ENCODE data around the gene AIFM2. TPM values are rescaled to one million over a fixed set of nuclear protein-coding genes. Genes with fewer than 3 reads are reported as not detected.
"Not testable (repeated sequence)": the region's sequence is repeated elsewhere in the genome, so short reads cannot be mapped to it uniquely, and the experiment has no call there.

The AIFM2 gene
- total and polyA plus RNA-seq, 5 donors = 8.5 to 14.0 (median 10.1) TPM

GRCh38 chr10:70135046-70135445 is 2.4 kb upstream of the AIFM2 start:
- peaks cover 5% of the 10 kb centered on the region for H3K4me1 ChIP-seq (ENCODE audit: control insufficient read depth, insufficient read depth, low read length)
- H3K9me3 ChIP-seq (ENCODE audit: control insufficient read depth, low read length) = no peaks in the 10 kb centered on the region
- H3K4me3 ChIP-seq (ENCODE audit: low read length) = no peak overlapping the region
- WGBS = 91% methylated on average over 3 of the region's 3 CpGs
- H3K27ac ChIP-seq (ENCODE audit: low read length) = no peak overlapping the region
- DNase-seq = no peak
- H3K27me3 ChIP-seq (ENCODE audit: control insufficient read depth, insufficient read depth) = no peaks in the 10 kb centered on the region
- intact Hi-C loops (cut with DNase I) = no loop called here
- no peak for ATAC-seq

GRCh38 chr10:70131560-70131937 is 1.1 kb downstream of the AIFM2 start:
- intact Hi-C loops (cut with DNase I) = no loop called here
- Histone ChIP-seq H3K9me3 (ENCODE audit: control insufficient read depth, low read length) (no peaks in the 10 kb centered on the region), H3K4me3 (ENCODE audit: low read length) (peak overlapping the region; percentile 74), H3K27ac (ENCODE audit: low read length) (peak overlapping the region; percentile 9), H3K4me1 (ENCODE audit: control insufficient read depth, insufficient read depth, low read length) (peaks cover 5% of the 10 kb centered on the region), H3K27me3 (ENCODE audit: control insufficient read depth, insufficient read depth) (no peaks in the 10 kb centered on the region)
- DNase-seq (no peak), ATAC-seq (peak in 1 of 2 donors; percentile 11)
- WGBS = 98% methylated on average over 4 of the region's 4 CpGs

- ATAC-seq (peak; percentile 4 to 11), DNase-seq (peak in 1 of 3 donors; percentile 39)
- Histone ChIP-seq H3K4me3 (ENCODE audit: low read length) (no peak overlapping the region), H3K9me3 (ENCODE audit: control insufficient read depth, low read length) (no peaks in the 10 kb centered on the region), H3K27ac (ENCODE audit: low read length) (no peak overlapping the region), H3K27me3 (ENCODE audit: control insufficient read depth, insufficient read depth) (no peaks in the 10 kb centered on the region), H3K4me1 (ENCODE audit: control insufficient read depth, insufficient read depth, low read length) (peaks cover 5% of the 10 kb centered on the region)
- intact Hi-C loops (cut with DNase I) = no loop called here
- WGBS = 77% methylated on average over 10 of the region's 10 CpGs
Observed at GRCh38 chr10:70130878-70131559, 1.6 kb downstream of the AIFM2 start.

GRCh38 chr10:70126700-70127395 is 5.8 kb downstream of the AIFM2 start:
- WGBS = 92% methylated on average over 15 of the region's 15 CpGs
- intact Hi-C loops (cut with DNase I) = no loop called here
- Histone ChIP-seq H3K4me1 (ENCODE audit: control insufficient read depth, insufficient read depth, low read length) (peaks cover 4% of the 10 kb centered on the region), H3K9me3 (ENCODE audit: control insufficient read depth, low read length) (no peaks in the 10 kb centered on the region), H3K4me3 (ENCODE audit: low read length) (no peak overlapping the region), H3K27me3 (ENCODE audit: control insufficient read depth, insufficient read depth) (no peaks in the 10 kb centered on the region), H3K27ac (ENCODE audit: low read length) (no peak overlapping the region)
- peak in 1 of 2 donors; percentile 12 for ATAC-seq
- no peak for DNase-seq

GRCh38 chr10:70125918-70126552 is 6.6 kb downstream of the AIFM2 start:
- 84% methylated on average over 5 of the region's 5 CpGs for WGBS
- no peak for DNase-seq
- no peak overlapping the region for H3K4me3 ChIP-seq (ENCODE audit: low read length)

GRCh38 chr10:70124918-70125317 is 7.7 kb downstream of the AIFM2 start:
- Histone ChIP-seq H3K27me3 (ENCODE audit: control insufficient read depth, insufficient read depth) (no peaks in the 10 kb centered on the region), H3K4me1 (ENCODE audit: control insufficient read depth, insufficient read depth, low read length) (no peaks in the 10 kb centered on the region), H3K9me3 (ENCODE audit: control insufficient read depth, low read length) (no peaks in the 10 kb centered on the region), H3K27ac (ENCODE audit: low read length) (no peak overlapping the region), H3K4me3 (ENCODE audit: low read length) (no peak overlapping the region)
- ATAC-seq = no peak
- 94% methylated on average over 3 of the region's 3 CpGs for WGBS
- no peak for DNase-seq
- intact Hi-C loops (cut with DNase I) = no loop called here

More at GRCh38 chr10:70125918-70126552, 6.6 kb downstream of the AIFM2 start:
- Histone ChIP-seq H3K9me3 (ENCODE audit: control insufficient read depth, low read length) (no peaks in the 10 kb centered on the region), H3K27ac (ENCODE audit: low read length) (no peak overlapping the region), H3K27me3 (ENCODE audit: control insufficient read depth, insufficient read depth) (no peaks in the 10 kb centered on the region), H3K4me1 (ENCODE audit: control insufficient read depth, insufficient read depth, low read length) (no peaks in the 10 kb centered on the region)
- ATAC-seq = no peak
- intact Hi-C loops (cut with DNase I) = no loop called here

- no peak for ATAC-seq
- intact Hi-C loops (cut with DNase I) = no loop called here
Observed at GRCh38 chr10:70124415-70124814, 8.2 kb downstream of the AIFM2 start.

GRCh38 chr10:70123817-70124216 is 8.8 kb downstream of the AIFM2 start:
- Histone ChIP-seq H3K9me3 (ENCODE audit: control insufficient read depth, low read length) (no peaks in the 10 kb centered on the region), H3K27ac (ENCODE audit: low read length) (no peak overlapping the region), H3K4me3 (ENCODE audit: low read length) (no peak overlapping the region), H3K4me1 (ENCODE audit: control insufficient read depth, insufficient read depth, low read length) (no peaks in the 10 kb centered on the region), H3K27me3 (ENCODE audit: control insufficient read depth, insufficient read depth) (no peaks in the 10 kb centered on the region)
- 91% methylated on average over 10 of the region's 10 CpGs for WGBS
- no peak for DNase-seq
- no peak for ATAC-seq
- intact Hi-C loops (cut with DNase I) = no loop called here

More at GRCh38 chr10:70124415-70124814, 8.2 kb downstream of the AIFM2 start:
- H3K4me1 ChIP-seq (ENCODE audit: control insufficient read depth, insufficient read depth, low read length) = no peaks in the 10 kb centered on the region
- 94% methylated on average over 1 of the region's 1 CpG for WGBS
- H3K27me3 ChIP-seq (ENCODE audit: control insufficient read depth, insufficient read depth) = no peaks in the 10 kb centered on the region
- no peak for DNase-seq
- H3K4me3 ChIP-seq (ENCODE audit: low read length) = no peak overlapping the region
- no peaks in the 10 kb centered on the region for H3K9me3 ChIP-seq (ENCODE audit: control insufficient read depth, low read length)
- no peak overlapping the region for H3K27ac ChIP-seq (ENCODE audit: low read length)

GRCh38 chr10:70123166-70123565 is 9.5 kb downstream of the AIFM2 start:
- H3K27ac ChIP-seq (ENCODE audit: low read length); H3K9me3 ChIP-seq (ENCODE audit: control insufficient read depth, low read length); intact Hi-C loops (cut with DNase I); DNase-seq; H3K27me3 ChIP-seq (ENCODE audit: control insufficient read depth, insufficient read depth); H3K4me1 ChIP-seq (ENCODE audit: control insufficient read depth, insufficient read depth, low read length); ATAC-seq; H3K4me3 ChIP-seq (ENCODE audit: low read length): not testable (repeated sequence)
- 95% methylated on average over 9 of the region's 9 CpGs for WGBS

- intact Hi-C loops (cut with DNase I) = no loop called here
- Histone ChIP-seq H3K27ac (ENCODE audit: low read length) (no peak overlapping the region), H3K4me1 (ENCODE audit: control insufficient read depth, insufficient read depth, low read length) (no peaks in the 10 kb centered on the region), H3K9me3 (ENCODE audit: control insufficient read depth, low read length) (no peaks in the 10 kb centered on the region), H3K27me3 (ENCODE audit: control insufficient read depth, insufficient read depth) (no peaks in the 10 kb centered on the region), H3K4me3 (ENCODE audit: low read length) (no peak overlapping the region)
- ATAC-seq = no peak
- DNase-seq = no peak
- WGBS = 90% methylated on average over 5 of the region's 5 CpGs
Observed at GRCh38 chr10:70122742-70123141, 9.9 kb downstream of the AIFM2 start.

GRCh38 chr10:70121281-70121949 is 11.2 kb downstream of the AIFM2 start:
- no peak overlapping the region for H3K27ac ChIP-seq (ENCODE audit: low read length)

More at GRCh38 chr10:70121281-70121949, 11.2 kb downstream of the AIFM2 start:
- no peaks in the 10 kb centered on the region for H3K4me1 ChIP-seq (ENCODE audit: control insufficient read depth, insufficient read depth, low read length)
- DNase-seq = no peak
- H3K9me3 ChIP-seq (ENCODE audit: control insufficient read depth, low read length) = no peaks in the 10 kb centered on the region
- H3K4me3 ChIP-seq (ENCODE audit: low read length) = no peak overlapping the region
- intact Hi-C loops (cut with DNase I) = no loop called here
- H3K27me3 ChIP-seq (ENCODE audit: control insufficient read depth, insufficient read depth) = no peaks in the 10 kb centered on the region
- ATAC-seq = no peak
- 93% methylated on average over 11 of the region's 11 CpGs for WGBS
